K562 (cell line): ENCODE measurements around the gene TMEM114. TPM values are rescaled to one million over a fixed set of nuclear protein-coding genes. Genes with fewer than 3 reads are reported as not detected.

ENCODE experiments used
- CBX5 ChIP-seq: IDR thresholded peaks from 2 replicates; pipeline ENCODE4 v1.6.1; 2014; ENCODE audit warnings: low read depth, borderline replicate concordance
- CHD4 ChIP-seq: fragments of 200-600 bp; sonication (generic); IDR thresholded peaks from 3 replicates; pipeline ENCODE4 v1.6.1; 2012; ENCODE audit warnings: low read depth, mild to moderate bottlenecking, mixed read lengths, low read length, inconsistent platforms; ENCODE audit not compliant: insufficient read depth, insufficient replicate concordance, poor library complexity, severe bottlenecking
- ELF1 ChIP-seq: fragments of 200-800 bp; sonication (Bioruptor generic); IDR thresholded peaks from 2 replicates; pipeline ENCODE4 v1.6.1; 2016; ENCODE audit warnings: missing genetic modification characterization, missing compliant biosample characterization
- FOXJ2 ChIP-seq: fragments of 200-800 bp; sonication (Bioruptor generic); IDR thresholded peaks from 2 replicates; pipeline ENCODE4 v1.6.1; 2016; ENCODE audit warnings: missing genetic modification characterization, missing compliant biosample characterization
- IRF9 ChIP-seq: fragments of 450-650 bp; IDR thresholded peaks from 2 replicates; pipeline ENCODE4 v1.6.1; 2016; ENCODE audit warnings: missing biosample characterization, missing genetic modification characterization
- KDM4B ChIP-seq, 2 experiments: fragments of 450-650 bp in 1 of 2; sonication (generic) in 1 of 2; IDR thresholded peaks; 2 replicates each; pipeline ENCODE4 v1.6.1; 2016 to 2017; ENCODE audit warnings: borderline replicate concordance in 2 of 2, antibody characterized with exemption in 1 of 2, low read depth in 1 of 2, mild to moderate bottlenecking in 1 of 2
- MECOM ChIP-seq: fragments of 250-450 bp; sonication (Bioruptor Pico); IDR thresholded peaks from 2 replicates; pipeline ENCODE4 v1.8.0; 2022; ENCODE audit warnings: inconsistent platforms
- MLLT1 ChIP-seq, 2 experiments: fragments of 450-650 bp; IDR thresholded peaks; 2 replicates each; pipeline ENCODE4 v1.6.1; 2016
- POLR2AphosphoS2 ChIP-seq: IDR thresholded peaks from 2 replicates; pipeline ENCODE4 v1.6.1; 2012; ENCODE audit warnings: low read length, improper control_type of control experiment
- PYGO2 ChIP-seq: fragments of 450-650 bp; IDR thresholded peaks from 2 replicates; pipeline ENCODE4 v1.6.1; 2016; ENCODE audit warnings: mild to moderate bottlenecking, missing genetic modification characterization, moderate library complexity, missing compliant biosample characterization
- SRSF1 ChIP-seq: fragments of 200-400 bp; formaldehyde crosslinking; IDR thresholded peaks from 2 replicates; pipeline ENCODE4 v1.6.1; 2017; ENCODE audit warnings: mild to moderate bottlenecking, low read depth, low read length, moderate library complexity
- SRSF3 ChIP-seq: fragments of 200-400 bp; formaldehyde crosslinking; IDR thresholded peaks from 2 replicates; pipeline ENCODE4 v1.6.1; 2016; ENCODE audit warnings: mild to moderate bottlenecking, low read length, moderate library complexity; ENCODE audit not compliant: insufficient read depth
- SRSF9 ChIP-seq: fragments of 200-400 bp; formaldehyde crosslinking; IDR thresholded peaks from 2 replicates; pipeline ENCODE4 v1.6.1; 2017; ENCODE audit warnings: low read depth, low read length, borderline replicate concordance
- TAF15 ChIP-seq: fragments of 200-400 bp; formaldehyde crosslinking; IDR thresholded peaks from 2 replicates; pipeline ENCODE4 v1.6.1; 2017; ENCODE audit warnings: mild to moderate bottlenecking, low read depth, low read length, moderate library complexity
- TGIF2 ChIP-seq: sonication (generic); formaldehyde crosslinking; IDR thresholded peaks from 2 replicates; pipeline ENCODE4 v1.8.1; 2022; ENCODE audit warnings: mild to moderate bottlenecking, missing genetic modification reagents, moderate library complexity
- ZBTB12 ChIP-seq: fragments of 250-450 bp; sonication (Bioruptor Pico); IDR thresholded peaks from 2 replicates; pipeline ENCODE4 v1.4.0; 2020
- ZNF263 ChIP-seq: sonication (generic); formaldehyde crosslinking; IDR thresholded peaks from 2 replicates; pipeline ENCODE4 v1.8.0; 2022; ENCODE audit warnings: mild to moderate bottlenecking, missing genetic modification reagents, borderline replicate concordance
- ZNF644 ChIP-seq: fragments of 200-800 bp; sonication (Bioruptor generic); IDR thresholded peaks from 2 replicates; pipeline ENCODE4 v1.6.1; 2016; ENCODE audit warnings: low read depth, missing genetic modification characterization, missing compliant biosample characterization
- polyA plus RNA-seq, 8 experiments: library from polyadenylated mRNA; depleted of rRNA in 4 of 8; stranded (reverse) in 5 of 8; unstranded in 3 of 8; fragments of >200 nt; fragmentation: Nextera tagmentation in 2 of 8; fragmentation: Illumina TruSeq in 1 of 8; extraction: Ambion mirVana in 2 of 8; extraction: Trizol in 1 of 8; gene quantifications; 2 replicates each; pipeline versions ENCODE4 v1.2.1 to v1.2.3, GENCODE V29; 2011 to 2014; ENCODE audit warnings: inconsistent platforms in 1 of 8, missing spikeins in 1 of 8
- total RNA-seq, 7 experiments: library from RNA; depleted of rRNA in 6 of 7; stranded (reverse); fragments of >200 nt in 6 of 7; fragmentation: Illumina TruSeq in 2 of 7; extraction: Trizol in 2 of 7; gene quantifications; 2 replicates each; pipeline versions ENCODE4 v1.2.1 to v1.2.3, GENCODE V29; 2011 to 2021; ENCODE audit warnings: low replicate concordance in 1 of 7
- TF ChIP-seq, protein P1 (sequence below): fragments of 450-650 bp; IDR thresholded peaks from 2 replicates; pipeline ENCODE4 v1.7.0; 2016; ENCODE audit warnings: borderline replicate concordance
- TF ChIP-seq, protein P2 (sequence below): fragments of 250-450 bp; sonication (Bioruptor Pico); IDR thresholded peaks from 2 replicates; pipeline ENCODE4 v1.4.0; 2020; ENCODE audit warnings: mild to moderate bottlenecking, moderate library complexity

The TMEM114 gene
- total and polyA plus RNA-seq, 9 of the 15 experiments (the other 6 are each of a cell fraction or from before 2014, with no cell fraction given) = not detected

- TF ChIP-seq, protein P1, sequence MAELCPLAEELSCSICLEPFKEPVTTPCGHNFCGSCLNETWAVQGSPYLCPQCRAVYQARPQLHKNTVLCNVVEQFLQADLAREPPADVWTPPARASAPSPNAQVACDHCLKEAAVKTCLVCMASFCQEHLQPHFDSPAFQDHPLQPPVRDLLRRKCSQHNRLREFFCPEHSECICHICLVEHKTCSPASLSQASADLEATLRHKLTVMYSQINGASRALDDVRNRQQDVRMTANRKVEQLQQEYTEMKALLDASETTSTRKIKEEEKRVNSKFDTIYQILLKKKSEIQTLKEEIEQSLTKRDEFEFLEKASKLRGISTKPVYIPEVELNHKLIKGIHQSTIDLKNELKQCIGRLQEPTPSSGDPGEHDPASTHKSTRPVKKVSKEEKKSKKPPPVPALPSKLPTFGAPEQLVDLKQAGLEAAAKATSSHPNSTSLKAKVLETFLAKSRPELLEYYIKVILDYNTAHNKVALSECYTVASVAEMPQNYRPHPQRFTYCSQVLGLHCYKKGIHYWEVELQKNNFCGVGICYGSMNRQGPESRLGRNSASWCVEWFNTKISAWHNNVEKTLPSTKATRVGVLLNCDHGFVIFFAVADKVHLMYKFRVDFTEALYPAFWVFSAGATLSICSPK = no peak
- peak; percentile 60 for TF ChIP-seq CHD4
- no peak for TF ChIP-seq ZNF644
- no peak for TF ChIP-seq ZBTB12 (CRISPR knock-in tag)
- no peak for TF ChIP-seq TAF15
- TF ChIP-seq IRF9 (tag) = no peak
- TF ChIP-seq SRSF1 = no peak
- TF ChIP-seq MECOM = no peak
- TF ChIP-seq ZNF263 = no peak; the same call in 1 of the 2 replicates
- no peak for TF ChIP-seq SRSF9
- no peak for TF ChIP-seq PYGO2 (tag)
- no peak for TF ChIP-seq FOXJ2 (tag)
- TF ChIP-seq, protein P2, sequence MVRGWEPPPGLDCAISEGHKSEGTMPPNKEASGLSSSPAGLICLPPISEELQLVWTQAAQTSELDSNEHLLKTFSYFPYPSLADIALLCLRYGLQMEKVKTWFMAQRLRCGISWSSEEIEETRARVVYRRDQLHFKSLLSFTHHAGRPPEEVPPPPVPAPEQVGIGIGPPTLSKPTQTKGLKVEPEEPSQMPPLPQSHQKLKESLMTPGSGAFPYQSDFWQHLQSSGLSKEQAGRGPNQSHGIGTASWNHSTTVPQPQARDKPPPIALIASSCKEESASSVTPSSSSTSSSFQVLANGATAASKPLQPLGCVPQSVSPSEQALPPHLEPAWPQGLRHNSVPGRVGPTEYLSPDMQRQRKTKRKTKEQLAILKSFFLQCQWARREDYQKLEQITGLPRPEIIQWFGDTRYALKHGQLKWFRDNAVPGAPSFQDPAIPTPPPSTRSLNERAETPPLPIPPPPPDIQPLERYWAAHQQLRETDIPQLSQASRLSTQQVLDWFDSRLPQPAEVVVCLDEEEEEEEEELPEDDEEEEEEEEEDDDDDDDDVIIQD = no peak
- TF ChIP-seq POLR2AphosphoS2 = no peak
- no peak for TF ChIP-seq SRSF3
- peak in 1 of 2 experiments; percentile 72; a peak in 1 of 4 replicates for TF ChIP-seq MLLT1 (IDR thresholded peaks at IDR 0.05)
- TF ChIP-seq KDM4B (IDR thresholded peaks at IDR 0.05; ENCODE audit: borderline replicate concordance in 2 of 2, low read depth in 1 of 2) = no peak
- TF ChIP-seq TGIF2 (CRISPR knock-in tag) = no peak
- peak; percentile 37; the same call in 1 of the 2 replicates for TF ChIP-seq ELF1 (tag)
- TF ChIP-seq CBX5 = no peak
Observed at GRCh38 chr16:8567355-8568230, 22.7 kb downstream of the TMEM114 start (continued).
